ENCODE results near the gene THAP11. TPM values are rescaled to one million over a fixed set of nuclear protein-coding genes. Genes with fewer than 3 reads are reported as not detected.
A peak's percentile ranks its signal among the peaks of the same experiment; 100 is the strongest.

The THAP11 gene
- total and polyA plus RNA-seq, 12 donors: 8.4 to 85.6 (median 29.6) TPM

- intact Hi-C loops (cut with DNase I): no loop called here
- Histone ChIP-seq H3K9me3 (replicated peaks in 1 of 3) (no peaks in the 10 kb centered on the region), H3K4me3 (no peak overlapping the region), H3K36me3 (replicated peaks in 1 of 2) (no peaks in the 10 kb centered on the region), H3K27ac (no peak overlapping the region), H3K27me3 (no peaks in the 10 kb centered on the region), H3K4me1 (replicated peaks in 1 of 2) (peaks cover 30 to 31% of the 10 kb centered on the region in 2 donors)
- DNase-seq: no peak
- TF ChIP-seq, protein P1, sequence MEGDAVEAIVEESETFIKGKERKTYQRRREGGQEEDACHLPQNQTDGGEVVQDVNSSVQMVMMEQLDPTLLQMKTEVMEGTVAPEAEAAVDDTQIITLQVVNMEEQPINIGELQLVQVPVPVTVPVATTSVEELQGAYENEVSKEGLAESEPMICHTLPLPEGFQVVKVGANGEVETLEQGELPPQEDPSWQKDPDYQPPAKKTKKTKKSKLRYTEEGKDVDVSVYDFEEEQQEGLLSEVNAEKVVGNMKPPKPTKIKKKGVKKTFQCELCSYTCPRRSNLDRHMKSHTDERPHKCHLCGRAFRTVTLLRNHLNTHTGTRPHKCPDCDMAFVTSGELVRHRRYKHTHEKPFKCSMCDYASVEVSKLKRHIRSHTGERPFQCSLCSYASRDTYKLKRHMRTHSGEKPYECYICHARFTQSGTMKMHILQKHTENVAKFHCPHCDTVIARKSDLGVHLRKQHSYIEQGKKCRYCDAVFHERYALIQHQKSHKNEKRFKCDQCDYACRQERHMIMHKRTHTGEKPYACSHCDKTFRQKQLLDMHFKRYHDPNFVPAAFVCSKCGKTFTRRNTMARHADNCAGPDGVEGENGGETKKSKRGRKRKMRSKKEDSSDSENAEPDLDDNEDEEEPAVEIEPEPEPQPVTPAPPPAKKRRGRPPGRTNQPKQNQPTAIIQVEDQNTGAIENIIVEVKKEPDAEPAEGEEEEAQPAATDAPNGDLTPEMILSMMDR (IDR thresholded peaks at IDR 0.05): no peak
- no peak for TF ChIP-seq POLR2A (IDR thresholded peaks at IDR 0.05)
- 94 to 98% (median 96%) methylated on average over 2 to 3 of the region's 3 CpGs for WGBS, 4 donors
Measured at GRCh38 chr16:67853670-67854069, 11.6 kb downstream of the THAP11 start.

DNA sequence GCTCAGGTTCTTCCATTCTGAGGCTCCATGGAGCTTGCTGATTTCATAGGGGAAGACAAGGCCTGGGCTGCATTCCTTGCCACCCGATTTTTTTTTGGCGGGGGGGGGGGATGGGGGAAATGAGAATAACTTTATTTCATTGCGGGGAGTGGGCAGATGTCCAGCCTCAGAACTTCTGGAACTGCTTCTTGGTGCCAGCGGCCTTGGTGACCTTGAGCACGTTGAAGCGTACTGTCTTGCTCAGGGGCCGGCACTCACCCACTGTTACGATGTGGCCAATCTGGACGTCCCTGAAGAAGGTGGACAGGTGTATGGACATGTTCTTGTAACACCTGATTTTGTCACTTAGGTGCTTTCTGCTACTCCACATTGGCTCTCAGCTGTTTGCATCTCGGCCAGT, 13.7 kb downstream of the THAP11 start:
- no peaks in the 10 kb centered on the region for H3K27me3 ChIP-seq
- intact Hi-C loops (cut with DNase I): no loop called here
- peaks cover 0 to 5% of the 10 kb centered on the region in 2 donors for H3K36me3 ChIP-seq (replicated peaks in 1 of 2)
- peak; percentile 56 to 81 (median 71) for DNase-seq
- TF ChIP-seq POLR2A (IDR thresholded peaks at IDR 0.05): no peak
- TF ChIP-seq, protein P1 (IDR thresholded peaks at IDR 0.05): no peak
- H3K9me3 ChIP-seq (replicated peaks in 1 of 3): no peaks in the 10 kb centered on the region
- H3K4me1 ChIP-seq (replicated peaks in 1 of 2): peaks cover 25 to 30% of the 10 kb centered on the region in 2 donors
- peak overlapping the region in 2 of 5 donors; percentile 41 to 50 for H3K27ac ChIP-seq
- 26 to 55% (median 34%) methylated on average over 10 of the region's 10 CpGs for WGBS, 4 donors
- H3K4me3 ChIP-seq: no peak overlapping the region

DNA sequence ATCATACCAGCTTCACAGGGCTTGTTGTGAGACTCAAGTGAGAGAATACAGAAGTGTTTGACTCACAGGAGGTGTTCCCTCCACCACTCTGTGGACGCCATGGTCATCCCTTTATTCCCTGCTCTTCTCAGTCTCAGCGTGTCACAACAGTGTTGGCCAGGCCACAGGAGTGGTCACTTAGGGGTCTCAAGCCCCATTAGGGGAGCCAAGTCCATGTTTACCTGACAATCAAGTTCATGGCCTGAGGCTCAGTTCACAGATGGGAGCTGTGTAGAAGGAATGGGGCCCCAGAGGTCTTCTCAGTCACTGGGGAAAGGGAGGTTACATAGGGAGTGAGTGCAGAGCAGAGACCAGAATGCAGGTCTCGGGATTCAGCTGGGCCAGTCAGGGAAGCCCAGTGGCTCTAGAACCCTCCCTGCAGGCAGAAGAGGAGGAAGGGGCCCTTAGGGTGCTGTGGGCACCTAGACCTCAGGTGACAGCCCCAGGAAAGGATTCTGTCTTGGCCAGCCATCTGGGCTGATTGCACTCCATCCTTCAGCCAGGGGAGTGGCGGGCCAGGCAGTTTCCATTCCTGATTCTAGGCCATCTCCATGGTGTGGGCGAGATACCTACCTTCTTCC, 14.9 kb downstream of the THAP11 start:
- H3K4me1 ChIP-seq (replicated peaks in 1 of 2): peaks cover 27 to 30% of the 10 kb centered on the region in 2 donors
- no peak for DNase-seq
- H3K9me3 ChIP-seq (replicated peaks in 1 of 3): no peaks in the 10 kb centered on the region
- peak overlapping the region in 3 of 5 donors; percentile 38 to 85 (median 84) for H3K27ac ChIP-seq
- H3K27me3 ChIP-seq: no peaks in the 10 kb centered on the region
- H3K36me3 ChIP-seq (replicated peaks in 1 of 2): peaks cover 0 to 6% of the 10 kb centered on the region in 2 donors
- 92 to 97% (median 95%) methylated on average over 4 to 5 of the region's 5 CpGs for whole genome bisulfite sequencing, 4 donors
- intact Hi-C loops (cut with DNase I): no loop called here
- H3K4me3 ChIP-seq: no peak overlapping the region
- TF ChIP-seq POLR2A (IDR thresholded peaks at IDR 0.05): no peak
- TF ChIP-seq, protein P1 (IDR thresholded peaks at IDR 0.05): no peak

DNA sequence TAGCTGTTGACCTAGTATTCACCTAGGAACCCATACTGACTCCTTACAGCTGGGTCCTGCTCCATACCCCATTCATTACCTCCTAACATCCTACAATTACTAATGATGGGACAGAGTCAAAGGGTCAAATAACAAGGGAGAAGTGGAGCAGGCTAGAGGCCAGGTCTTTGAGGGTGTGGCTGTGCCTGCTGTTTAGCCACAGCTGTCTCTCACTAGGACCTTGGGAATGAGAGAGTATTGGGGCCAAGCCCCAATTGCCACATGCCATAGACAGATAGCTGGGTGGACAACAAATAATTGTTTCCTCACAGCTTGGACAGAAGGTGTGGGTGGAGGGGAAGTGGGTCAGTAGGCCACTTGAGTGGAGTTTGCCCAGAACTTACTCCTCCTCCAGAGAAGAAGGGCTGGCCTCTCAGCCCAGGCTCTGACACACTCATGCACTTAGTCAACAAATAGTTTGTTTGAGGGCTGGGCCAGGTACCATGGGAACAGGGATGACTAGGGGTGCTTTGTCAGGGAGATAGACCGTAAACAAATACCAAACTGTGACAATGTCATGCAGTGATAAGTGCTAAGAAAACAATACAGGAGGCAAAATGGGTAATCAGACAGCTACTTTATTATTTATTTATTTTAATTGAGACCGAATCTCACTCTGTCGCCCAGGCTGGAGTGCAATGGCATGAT, 15.6 kb downstream of the THAP11 start:
- Histone ChIP-seq H3K27me3 (no peaks in the 10 kb centered on the region), H3K4me1 (replicated peaks in 1 of 2) (peaks cover 33 to 34% of the 10 kb centered on the region in 2 donors), H3K9me3 (replicated peaks in 1 of 3) (no peaks in the 10 kb centered on the region), H3K36me3 (replicated peaks in 1 of 2) (peaks cover 0 to 6% of the 10 kb centered on the region in 2 donors), H3K27ac (peak overlapping the region in 3 of 5 donors; percentile 69 to 85 (median 84)), H3K4me3 (no peak overlapping the region)
- intact Hi-C loops (cut with DNase I): no loop called here
- TF ChIP-seq, protein P1 (IDR thresholded peaks at IDR 0.05): no peak
- TF ChIP-seq POLR2A (IDR thresholded peaks at IDR 0.05): no peak
- 43 to 61% (median 50%) methylated on average over 3 of the region's 3 CpGs for WGBS, 4 donors
- peak; percentile 72 to 95 (median 90) for DNase-seq
